Amygdala (tissue), 56 donors: Measurements from ENCODE around the gene FOXN3.
"Not testable (repeated sequence)": the region's sequence is repeated elsewhere in the genome, so short reads cannot be mapped to it uniquely, and the experiment has no call there.

Source experiments
- DNase-seq, 56 donors: peaks; one replicate each; lab custom pipeline; 2025; lab: John Stamatoyannopoulos, UW

FOXN3 gene

GRCh38 chr14:89258728-89259273, 158.2 kb downstream of the FOXN3 start:
- DNase-seq: no peak

- no peak for DNase-seq
Measured at GRCh38 chr14:89256951-89257350, 160.1 kb downstream of the FOXN3 start.

GRCh38 chr14:89256283-89256682, 160.8 kb downstream of the FOXN3 start:
- DNase-seq: no peak

- no peak for DNase-seq
Measured at GRCh38 chr14:89255852-89256251, 161.2 kb downstream of the FOXN3 start.

GRCh38 chr14:89255012-89255411, 162.0 kb downstream of the FOXN3 start:
- DNase-seq: no peak

- no peak for DNase-seq
Measured at GRCh38 chr14:89254166-89254909, 162.7 kb downstream of the FOXN3 start.

GRCh38 chr14:89252887-89253532, 164.0 kb downstream of the FOXN3 start:
- peak in 11 of 56 donors; percentile 12 to 39 (median 20) for DNase-seq

GRCh38 chr14:89251061-89251460, 166.0 kb downstream of the FOXN3 start:
- DNase-seq: no peak

- not testable (repeated sequence) for DNase-seq
Measured at GRCh38 chr14:89250655-89250975, 166.4 kb downstream of the FOXN3 start.

GRCh38 chr14:89249972-89250654, 166.9 kb downstream of the FOXN3 start:
- no peak for DNase-seq

GRCh38 chr14:89249065-89249695, 167.9 kb downstream of the FOXN3 start:
- DNase-seq: no peak

- no peak for DNase-seq
Measured at GRCh38 chr14:89248411-89249064, 168.5 kb downstream of the FOXN3 start.

GRCh38 chr14:89247457-89248122, 169.4 kb downstream of the FOXN3 start:
- no peak for DNase-seq

GRCh38 chr14:89246290-89246689, 170.7 kb downstream of the FOXN3 start:
- no peak for DNase-seq

- DNase-seq: no peak
Measured at GRCh38 chr14:89245802-89246201, 171.2 kb downstream of the FOXN3 start.

GRCh38 chr14:89244720-89245119, 172.3 kb downstream of the FOXN3 start:
- no peak for DNase-seq

GRCh38 chr14:89243741-89244140, 173.3 kb downstream of the FOXN3 start:
- DNase-seq: no peak

- peak in 1 of 56 donors; percentile 11 for DNase-seq
Measured at GRCh38 chr14:89243286-89243685, 173.7 kb downstream of the FOXN3 start.

GRCh38 chr14:89242652-89243279, 174.3 kb downstream of the FOXN3 start:
- no peak for DNase-seq
